ENCODE measurements around the gene SREBF2. TPM values are rescaled to one million over a fixed set of nuclear protein-coding genes. Genes with fewer than 3 reads are reported as not detected.
"Not testable (repeated sequence)": the region's sequence is repeated elsewhere in the genome, so short reads cannot be mapped to it uniquely, and the experiment has no call there.

Gene SREBF2
- total and polyA plus RNA-seq, 9 of the 15 experiments (the other 6 are each of a cell fraction or from before 2014, with no cell fraction given): 1.1 to 84.2 (median 26.9) TPM

GRCh38 chr22:41835462-41835861 is 2.6 kb downstream of the SREBF2 start:
- H3K4me2 ChIP-seq (ENCODE audit: insufficient read depth, low read length): 0 out of 2 replicates have a peak overlapping the region, but pooled peaks have one; percentile 27
- POLR2A ChIA-PET: interaction anchor here (1.0 to 1.2 kb wide), 2 partner anchors 9 to 11 kb away, joined by 4 read pairs; no protein-coding TSS in a partner anchor
- not testable (repeated sequence) for H3K4me3 ChIP-seq

GRCh38 chr22:41836551-41836950 is 3.6 kb downstream of the SREBF2 start:
- no peak overlapping the region; the same call in 1 of the 2 replicates for H3K4me2 ChIP-seq (ENCODE audit: insufficient read depth, low read length)
- peak overlapping the region; percentile 40; the same call in 1 of the 3 replicates for H3K27ac ChIP-seq (ENCODE audit: extremely low read depth, low read depth, low read length)
- FAIRE-seq: no peak

More at GRCh38 chr22:41835462-41835861, 2.6 kb downstream of the SREBF2 start:
- Histone ChIP-seq H3K9ac (ENCODE audit: insufficient read depth in 1 of 2, low read depth in 2 of 2, low read length in 2 of 2) (0 out of 4 replicates have a peak overlapping the region, but pooled peaks of 1 of the 2 experiments have one; percentile 40), H3K79me2 (ENCODE audit: control insufficient read depth, insufficient read depth, low read length) (peaks cover 76% of the 10 kb centered on the region), H4K20me1 (replicated peaks; ENCODE audit: control insufficient read depth, insufficient read depth, low read length) (peaks cover 14% of the 10 kb centered on the region; the same call in 1 of the 2 replicates), H3K4me1 (replicated peaks in 1 of 2; ENCODE audit: control insufficient read depth in 2 of 2, insufficient read depth in 2 of 2, low read length in 2 of 2) (peaks cover 17 to 36% of the 10 kb centered on the region in 2 experiments; a peak in 4 of 5 replicates), H3K36me3 (ENCODE audit: control insufficient read depth, insufficient read depth, low read length) (peaks cover 50% of the 10 kb centered on the region), H3K27ac (ENCODE audit: extremely low read depth, low read depth, low read length) (peak overlapping the region; percentile 40; the same call in 1 of the 3 replicates), H3K9me1 (ENCODE audit: control insufficient read depth, insufficient read depth, low read length) (peaks cover 16% of the 10 kb centered on the region)
- in situ Hi-C loops (cut with MboI); intact Hi-C loops (cut with micrococcal nuclease); CTCF ChIA-PET (ENCODE audit: low intra/inter-chr PET ratio); DNase-seq (ENCODE audit: extremely low read depth in 1 of 4, low spot score in 3 of 4); FAIRE-seq; BruUV-seq (replicated peaks); H3K9me3 ChIP-seq (replicated peaks; ENCODE audit: control insufficient read depth, insufficient read depth, low read depth, low read length); ATAC-seq; H2AFZ ChIP-seq (ENCODE audit: low read depth, low read length); H3K27me3 ChIP-seq (ENCODE audit: control insufficient read depth in 2 of 2, insufficient read depth in 2 of 2, low read length in 2 of 2): not testable (repeated sequence)
- 0 out of 2 replicates have a peak, but pooled peaks have one; percentile 20 for TF ChIP-seq RBFOX2 (IDR thresholded peaks at IDR 0.05; ENCODE audit: low read depth, low read length)
- 94% methylated on average over 4 of the region's 8 CpGs for WGBS (ENCODE audit: insufficient coverage, low coverage, missing lambda C conversion rate)

More at GRCh38 chr22:41836551-41836950, 3.6 kb downstream of the SREBF2 start:
- Histone ChIP-seq H3K9ac (ENCODE audit: insufficient read depth in 1 of 2, low read depth in 2 of 2, low read length in 2 of 2) (no peak overlapping the region; a peak in 1 of 4 replicates), H3K27me3 (ENCODE audit: control insufficient read depth in 2 of 2, insufficient read depth in 2 of 2, low read length in 2 of 2) (no peaks in the 10 kb centered on the region), H3K9me1 (ENCODE audit: control insufficient read depth, insufficient read depth, low read length) (peaks cover 16% of the 10 kb centered on the region), H3K9me3 (replicated peaks; ENCODE audit: control insufficient read depth, insufficient read depth, low read depth, low read length) (no peaks in the 10 kb centered on the region; the same call in 1 of the 2 replicates), H4K20me1 (replicated peaks; ENCODE audit: control insufficient read depth, insufficient read depth, low read length) (peaks cover 24% of the 10 kb centered on the region), H3K79me2 (ENCODE audit: control insufficient read depth, insufficient read depth, low read length) (peaks cover 87% of the 10 kb centered on the region), H3K4me3 (no peak overlapping the region), H3K4me1 (replicated peaks in 1 of 2; ENCODE audit: control insufficient read depth in 2 of 2, insufficient read depth in 2 of 2, low read length in 2 of 2) (peaks cover 17 to 46% of the 10 kb centered on the region in 2 experiments), H2AFZ (ENCODE audit: low read depth, low read length) (no peak overlapping the region), H3K36me3 (ENCODE audit: control insufficient read depth, insufficient read depth, low read length) (peaks cover 60% of the 10 kb centered on the region)
- in situ Hi-C loops (cut with MboI): no loop called here
- no peak for DNase-seq (ENCODE audit: extremely low read depth in 1 of 4, low spot score in 3 of 4)
- ATAC-seq: no peak
- 94% methylated on average over 2 of the region's 2 CpGs for WGBS (ENCODE audit: insufficient coverage, low coverage, missing lambda C conversion rate)
- intact Hi-C loops (cut with micrococcal nuclease): no loop called here
- ChIA-PET POLR2A (interaction anchor here (0.6 to 1.2 kb wide), 4 partner anchors 8 to 443 kb away, joined by 3 to 4 read pairs (median 4); no protein-coding TSS in a partner anchor), CTCF (ENCODE audit: low intra/inter-chr PET ratio) (no interaction called here)
- TF ChIP-seq TRIM28 (IDR thresholded peaks at IDR 0.05): no peak
- no peak for TF ChIP-seq RBM17 (IDR thresholded peaks at IDR 0.05; ENCODE audit: borderline replicate concordance, low read depth, low read length)
- no peak for TF ChIP-seq KAT2B (IDR thresholded peaks at IDR 0.05; ENCODE audit: low read depth, low read length)
- TF ChIP-seq BHLHE40 (IDR thresholded peaks at IDR 0.05; ENCODE audit: low read length): no peak
- no peak for TF ChIP-seq PCBP2 (IDR thresholded peaks at IDR 0.05; ENCODE audit: low read depth, low read length, poor library complexity, severe bottlenecking)
- no peak for TF ChIP-seq BCL6 (CRISPR knock-in tag; IDR thresholded peaks at IDR 0.05)
- no TSS peak for BruUV-seq (replicated peaks)
